GM21786 (cell line): Measurements from ENCODE around the gene CLDN8.

Experiments
- ATAC-seq: cut with Tn5 transposase; IDR thresholded peaks from one replicate; pipeline ENCODE4 v1.9.1; 2021; ENCODE audit not compliant: unreplicated experiment

Gene CLDN8

DNA sequence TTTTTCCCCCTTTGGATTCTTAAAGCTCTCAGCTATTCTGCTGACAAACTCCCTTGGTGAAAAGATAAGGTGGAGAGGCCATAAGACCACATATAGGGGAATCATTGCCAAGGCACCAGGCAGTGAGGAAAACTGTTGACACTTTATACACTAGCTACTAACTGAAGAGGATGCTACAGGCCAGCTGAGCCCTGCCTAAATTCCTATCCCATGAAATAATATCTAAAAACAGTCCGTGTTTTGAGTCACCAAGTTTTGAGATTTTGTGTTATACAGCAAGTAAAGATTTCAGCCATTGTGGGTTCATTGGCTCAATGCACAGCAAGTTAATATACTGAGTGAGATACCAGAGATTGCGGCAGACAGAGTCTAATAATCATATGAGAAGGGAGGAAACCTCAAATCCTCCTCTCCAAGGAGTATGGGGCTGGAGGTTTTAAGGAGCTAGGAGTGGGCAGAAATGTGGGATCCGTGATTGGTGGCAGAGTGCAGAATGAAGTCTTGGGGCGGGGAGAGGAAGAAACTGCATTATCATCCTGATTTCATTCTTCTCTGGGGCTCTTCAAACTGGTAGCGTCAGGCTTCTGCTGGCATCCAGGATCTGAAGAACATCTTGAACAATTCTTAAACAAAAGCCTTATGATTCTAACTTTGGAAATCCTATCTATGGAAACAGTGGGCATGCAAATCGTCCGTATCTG, 9.2 kb downstream of the CLDN8 start:
- no peak for ATAC-seq

DNA sequence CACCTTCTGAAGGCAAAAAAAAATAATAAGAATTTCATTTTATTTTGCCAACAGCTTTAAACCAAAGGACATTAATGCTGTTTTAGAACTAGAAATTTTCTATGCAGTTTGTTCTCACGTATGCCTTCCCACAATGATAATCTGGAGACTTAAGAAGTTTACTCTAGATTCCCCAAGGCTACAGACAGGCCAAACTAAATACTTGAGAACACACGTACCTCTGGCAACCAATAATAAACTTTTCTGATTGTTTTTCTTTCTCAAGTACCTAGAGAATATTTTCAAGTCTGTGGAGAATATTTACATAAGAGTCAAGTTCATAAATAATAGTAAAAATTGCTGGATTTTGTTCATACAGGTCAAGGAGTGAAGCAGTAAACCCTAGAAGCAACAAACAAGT, 15.9 kb downstream of the CLDN8 start:
- ATAC-seq: no peak

DNA sequence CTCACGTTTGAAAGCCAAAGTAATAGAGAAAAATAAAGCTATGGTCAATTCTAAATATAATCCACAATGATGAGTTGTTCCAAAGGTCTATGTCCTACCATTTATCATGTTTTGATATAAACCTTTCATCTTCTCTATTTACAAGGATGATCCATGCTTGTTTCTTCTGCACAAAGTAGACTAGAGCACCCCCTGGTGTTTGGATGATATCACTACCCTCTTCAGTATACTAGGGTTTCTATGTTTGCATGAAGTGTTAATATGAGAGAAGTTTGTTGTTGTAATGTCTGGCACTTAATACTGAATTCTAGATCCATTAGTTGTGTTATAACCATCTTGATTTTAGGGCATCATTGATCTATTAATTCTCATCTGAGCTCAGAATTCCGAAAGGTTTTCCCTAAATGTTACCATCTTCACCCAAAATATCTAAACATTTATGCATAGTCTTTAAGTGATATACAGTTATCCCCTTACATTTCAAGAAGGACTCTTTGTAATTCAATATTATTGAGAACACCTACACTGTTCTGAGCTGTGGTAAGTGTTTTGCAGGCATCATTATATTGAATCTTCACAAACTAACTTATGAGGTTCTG, 21.1 kb downstream of the CLDN8 start:
- peak; percentile 45 for ATAC-seq

DNA sequence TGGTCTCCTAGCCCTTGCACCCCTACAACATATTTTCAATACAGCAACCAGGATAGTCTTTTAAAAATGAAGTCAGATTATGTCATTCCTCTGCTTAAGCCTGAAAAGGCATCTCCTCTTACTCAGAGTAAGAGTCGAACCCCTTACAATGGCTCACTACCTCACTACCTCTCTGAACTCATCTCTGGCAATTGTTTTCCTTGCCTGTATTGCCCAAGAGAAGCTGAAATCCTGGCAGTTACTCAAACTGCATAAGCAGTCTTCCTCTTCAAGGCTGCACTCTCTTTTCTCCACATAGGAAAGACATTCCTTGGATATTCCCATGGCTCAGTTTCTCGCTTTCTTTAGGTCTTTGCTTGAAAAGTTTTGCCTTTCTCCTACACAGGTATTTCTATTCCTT, 22.7 kb downstream of the CLDN8 start:
- no peak for ATAC-seq

DNA sequence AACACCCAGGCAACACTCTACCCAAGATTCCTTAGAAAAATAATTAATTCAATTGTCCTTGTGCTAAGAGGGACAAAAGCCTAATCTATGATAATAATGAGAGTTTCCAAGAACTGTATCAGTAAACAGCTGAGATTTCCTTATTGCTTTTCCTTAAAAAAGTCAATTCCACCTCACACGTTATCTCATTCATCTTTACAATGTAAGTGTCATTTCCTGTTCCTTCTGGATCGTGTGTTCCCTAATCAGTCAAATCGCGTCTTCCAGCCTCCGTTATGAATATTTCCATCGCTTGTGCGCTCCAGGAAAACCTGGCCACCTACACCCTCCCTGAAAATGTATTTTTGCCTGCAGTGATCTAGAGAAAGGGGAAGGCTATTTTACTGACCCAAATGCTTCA, 25.3 kb downstream of the CLDN8 start:
- ATAC-seq: no peak

DNA sequence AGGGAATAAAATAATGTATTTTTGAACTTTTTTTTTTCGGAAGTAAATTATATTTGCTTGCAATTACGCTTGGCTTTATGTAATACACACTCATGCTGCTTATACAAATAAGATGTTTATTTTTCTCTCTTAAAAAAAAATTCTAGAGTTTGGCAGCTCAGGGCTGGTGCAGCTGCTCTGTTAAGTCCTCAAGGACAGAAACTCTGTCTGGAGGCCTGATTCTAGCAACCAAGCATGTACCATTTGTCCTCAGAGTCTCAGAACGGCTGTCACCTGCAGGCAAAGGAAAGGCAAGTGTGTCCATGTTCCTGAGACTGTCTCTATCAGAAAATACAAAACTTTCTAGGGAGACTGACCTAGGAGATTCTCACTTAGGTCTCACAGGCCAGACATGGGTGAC, 26.1 kb downstream of the CLDN8 start:
- ATAC-seq: no peak

DNA sequence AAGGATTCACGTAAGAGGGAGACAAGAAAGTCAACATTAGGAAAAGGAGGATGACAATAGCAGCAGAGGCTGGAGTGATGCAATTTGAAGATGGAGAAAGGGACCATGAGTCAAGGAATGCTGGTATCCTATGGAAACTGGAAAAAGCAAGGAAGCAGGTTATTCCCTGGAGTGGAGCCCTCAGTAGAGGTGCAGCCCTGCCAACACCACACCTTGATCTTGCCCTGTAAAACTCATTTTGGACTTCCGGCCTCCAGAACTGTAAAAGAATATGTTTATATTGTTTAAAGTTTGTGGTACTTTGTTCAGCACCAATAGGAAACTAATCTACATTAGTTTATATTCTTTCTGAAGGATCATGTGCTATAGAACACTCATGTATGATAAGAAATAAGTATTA, 29.7 kb downstream of the CLDN8 start:
- ATAC-seq: no peak

DNA sequence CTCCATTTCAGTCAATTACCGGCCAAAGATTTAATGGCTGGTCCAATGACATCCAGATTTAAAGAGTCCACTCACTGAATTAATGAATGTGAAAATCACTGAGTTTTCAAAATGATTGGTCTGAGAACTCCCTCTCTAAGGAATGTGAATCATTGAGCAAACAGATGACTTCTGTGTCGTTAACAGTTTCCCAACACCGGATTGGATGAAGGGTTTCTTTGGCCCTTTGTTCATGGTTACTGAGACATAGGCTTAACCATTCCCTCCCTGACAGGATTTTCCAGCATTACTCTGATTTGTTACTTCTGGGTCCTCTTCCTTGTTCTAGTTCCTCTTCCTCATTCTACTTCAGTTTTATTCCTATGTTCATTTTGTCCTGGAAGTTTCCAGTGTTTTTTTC, 47.8 kb downstream of the CLDN8 start:
- ATAC-seq: no peak

DNA sequence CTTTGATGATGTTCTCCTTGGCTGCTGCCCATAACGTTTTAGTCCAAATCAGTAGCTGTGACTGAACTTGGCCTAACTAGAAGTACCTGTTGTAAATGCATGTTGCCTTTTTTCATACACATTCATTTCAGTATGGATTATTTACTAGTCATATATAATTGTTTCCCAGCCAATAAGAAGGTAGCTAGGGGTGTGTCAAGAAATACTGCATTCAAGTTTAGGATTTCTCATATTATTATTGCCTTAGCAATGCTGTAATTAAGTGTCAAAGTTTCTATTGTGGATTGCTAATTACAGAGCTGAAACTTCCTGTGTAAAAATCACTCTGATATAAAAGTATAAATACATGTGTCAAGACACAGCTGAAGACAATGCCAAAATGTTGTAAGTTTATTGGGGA, 49.2 kb downstream of the CLDN8 start, which contains the start of gene CLDN17:
CLDN17 (minus strand) TSS at position 101 of the 400 bp plus-strand sequence. CDS start 188 bp downstream, outside the sequence.
- ATAC-seq: no peak

DNA sequence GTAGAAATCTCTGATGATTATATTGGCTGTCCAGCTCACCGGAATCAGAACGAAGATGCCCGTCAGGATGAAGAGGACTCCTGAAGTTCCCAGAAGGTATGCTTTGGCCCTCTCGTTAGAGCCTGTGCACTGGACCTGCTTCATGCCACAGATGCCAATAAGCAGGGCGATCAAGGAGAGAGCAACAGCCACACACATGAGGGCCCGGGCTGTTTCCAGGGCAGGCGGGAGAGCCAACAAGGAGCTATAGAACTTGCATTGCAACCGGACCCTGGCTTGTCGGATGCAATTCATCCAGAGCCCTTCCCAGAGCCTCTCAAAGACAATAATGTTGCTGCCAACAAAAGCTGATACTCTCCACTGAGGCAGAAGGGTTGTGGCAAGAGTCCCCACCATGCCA, 49.7 kb downstream of the CLDN8 start:
- no peak for ATAC-seq

DNA sequence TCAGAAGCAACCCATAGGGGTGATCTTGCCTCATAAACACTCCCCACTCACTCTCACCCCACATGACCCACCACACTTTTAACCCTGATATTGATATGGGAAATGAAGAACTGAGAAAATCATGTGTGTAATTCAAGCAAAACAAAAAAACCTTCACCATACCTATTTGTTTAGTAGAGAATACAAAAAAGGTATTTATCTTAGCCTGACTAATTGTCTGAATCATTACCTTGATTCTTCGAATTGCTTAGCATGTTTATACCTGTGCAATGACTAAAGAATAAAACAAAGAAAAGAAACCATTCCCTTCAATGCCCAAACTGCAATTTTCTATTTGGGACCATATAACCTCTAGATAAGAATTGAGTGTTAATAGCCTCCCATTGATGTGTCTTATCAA, 51.1 kb downstream of the CLDN8 start:
- ATAC-seq: no peak
